GM18505 (cell line): ENCODE measurements around the gene ETFB.

Experiments used
- ATAC-seq: cut with Tn5 transposase; IDR thresholded peaks from one replicate; pipeline ENCODE4 v1.9.1; 2021; ENCODE audit not compliant: unreplicated experiment
- POLR2A ChIP-seq: IDR thresholded peaks from 4 replicates; pipeline ENCODE4 v1.6.1; 2011; ENCODE audit warnings: borderline replicate concordance; ENCODE audit not compliant: insufficient read depth, insufficient read length; ENCODE audit errors: extremely low read depth

Gene ETFB

DNA sequence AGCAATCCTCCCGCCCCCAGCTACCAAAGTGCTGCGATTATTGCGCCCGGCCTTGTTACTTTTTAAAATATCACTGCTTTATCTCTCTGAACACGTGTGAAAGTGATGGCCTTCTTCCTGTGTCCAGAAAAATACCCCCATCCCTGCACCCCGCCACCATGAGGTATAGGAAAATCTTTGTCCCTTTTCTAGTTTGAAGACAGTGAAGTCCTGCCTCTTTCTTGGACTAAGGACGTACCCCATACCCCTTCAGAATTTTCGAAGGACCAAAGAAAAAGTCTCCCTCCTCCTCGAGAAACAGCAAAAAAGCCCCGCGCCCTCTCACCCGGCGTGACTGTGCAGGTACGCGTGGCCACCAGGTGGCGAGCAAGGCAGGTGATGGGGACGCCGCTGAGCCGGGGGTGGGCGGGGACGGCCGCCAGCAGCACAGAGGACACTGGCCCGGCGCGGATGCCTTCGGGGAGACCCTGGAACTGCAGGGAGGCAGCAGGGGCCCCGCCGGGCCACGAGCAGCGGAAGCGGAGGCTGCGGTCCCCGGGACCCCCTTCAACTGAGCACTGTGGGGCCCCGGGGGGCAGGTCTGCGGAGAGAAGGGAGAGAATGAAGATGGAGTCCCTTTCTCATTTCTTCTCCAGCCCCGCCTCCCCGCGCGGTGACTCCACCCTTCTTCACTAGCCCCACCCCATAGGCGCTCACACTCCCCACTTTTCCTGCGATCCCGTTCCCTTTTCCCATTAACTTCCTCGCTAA, 27.4 kb downstream of the ETFB start:
- ATAC-seq, result peak; percentile 52
- TF ChIP-seq POLR2A, result no peak

DNA sequence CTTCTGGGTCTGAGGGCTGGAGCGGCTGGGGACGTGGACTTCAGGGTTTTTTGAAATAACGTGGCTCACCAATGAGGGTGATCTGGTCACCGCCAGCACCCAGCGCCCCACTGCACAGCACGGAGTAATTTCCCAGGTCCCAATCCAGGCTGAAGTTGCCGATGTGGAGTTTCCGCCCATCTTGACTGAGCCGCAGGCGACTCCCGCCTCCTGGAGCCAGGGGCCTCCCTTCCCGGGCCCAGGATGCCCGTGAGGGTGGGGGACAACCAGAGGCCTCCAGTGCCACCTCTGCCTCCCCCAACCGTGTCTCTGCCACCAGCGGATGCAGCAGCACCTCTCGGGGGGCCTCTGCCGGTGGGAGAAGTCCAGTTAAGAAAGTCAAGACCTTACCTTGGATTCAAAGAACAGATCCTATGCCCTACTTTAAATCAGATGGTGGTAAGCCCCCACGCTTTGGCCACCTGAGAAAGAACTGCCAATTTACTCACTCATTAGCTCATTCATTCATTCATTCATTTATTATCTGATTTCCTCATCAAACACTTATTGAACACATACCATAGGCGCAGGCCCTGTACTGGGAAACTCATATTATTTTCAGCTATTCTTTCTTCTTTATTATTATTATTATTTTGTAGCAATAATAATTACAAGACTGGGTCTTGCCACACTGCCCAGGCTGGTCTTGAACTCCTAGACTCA, 28.2 kb downstream of the ETFB start:
- TF ChIP-seq POLR2A, result no peak
- ATAC-seq, result no peak

DNA sequence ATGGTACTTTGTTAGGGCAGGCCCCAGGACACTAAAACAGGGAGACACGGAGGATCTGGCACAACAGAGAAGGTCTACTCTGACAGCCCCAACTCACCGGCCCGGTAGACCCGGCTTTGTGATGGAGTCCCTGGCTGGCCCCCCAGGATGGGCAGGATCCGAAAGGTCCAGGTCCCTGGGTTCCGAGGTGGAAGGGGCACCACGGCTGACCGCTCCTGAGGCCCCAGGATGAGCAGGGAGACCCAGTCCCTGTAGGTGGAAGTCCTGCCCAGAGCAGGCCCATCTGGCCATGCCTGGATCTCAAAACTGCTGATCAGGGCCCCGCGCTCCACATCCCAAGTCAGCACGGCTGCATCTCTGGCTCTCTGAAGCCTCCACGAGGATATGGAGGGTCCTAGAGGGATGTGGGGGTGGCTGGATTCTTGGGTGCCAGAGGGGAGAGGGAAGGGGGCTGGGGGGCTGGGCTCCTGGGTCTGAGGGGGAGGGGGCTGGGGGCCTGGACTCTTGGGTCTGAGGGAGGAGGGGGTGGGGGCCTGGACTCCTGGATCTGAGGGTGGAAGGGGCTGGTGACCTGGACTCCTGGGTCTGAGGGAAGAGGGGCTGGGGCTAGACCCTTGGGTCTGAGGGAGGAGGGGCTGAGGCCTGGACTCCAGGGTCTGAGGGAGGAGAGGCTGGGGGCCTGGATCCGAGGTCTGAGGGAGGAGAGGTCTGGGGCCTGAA, 28.9 kb downstream of the ETFB start:
- TF ChIP-seq POLR2A, result no peak

DNA sequence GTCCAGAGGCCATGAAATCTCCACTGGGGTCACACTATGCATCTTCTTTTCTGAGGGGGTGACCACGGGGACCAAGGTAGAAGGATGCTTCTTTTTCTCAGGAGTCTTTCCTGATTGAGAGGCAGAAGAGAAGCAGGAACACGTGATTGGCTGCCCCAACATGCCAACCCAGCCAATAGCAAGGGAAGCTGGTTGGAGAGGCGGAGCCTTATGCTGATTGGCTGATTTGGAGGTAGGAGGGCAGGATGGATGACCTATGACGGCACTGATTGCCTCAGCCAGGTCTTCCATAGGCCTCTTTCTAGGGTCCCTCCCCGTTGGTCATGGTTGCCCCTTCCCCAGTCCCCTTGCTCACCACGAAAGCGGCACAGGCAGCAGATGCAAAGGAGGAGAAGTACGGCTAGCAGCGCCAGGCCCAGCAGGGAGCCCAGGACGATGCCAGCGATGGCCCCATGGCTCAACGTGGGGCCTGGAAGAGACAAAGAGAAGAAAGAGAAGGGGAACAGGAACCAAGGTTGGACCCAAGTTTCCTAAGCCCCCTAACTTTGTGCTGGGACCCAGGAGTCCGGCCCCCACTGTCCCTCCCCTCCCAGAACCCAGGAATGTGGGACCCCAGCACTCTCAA, 32.2 kb downstream of the ETFB start:
- no peak for ATAC-seq
- no peak for TF ChIP-seq POLR2A

More for the DNA sequence above, 28.9 kb downstream of the ETFB start:
- ATAC-seq, result no peak

DNA sequence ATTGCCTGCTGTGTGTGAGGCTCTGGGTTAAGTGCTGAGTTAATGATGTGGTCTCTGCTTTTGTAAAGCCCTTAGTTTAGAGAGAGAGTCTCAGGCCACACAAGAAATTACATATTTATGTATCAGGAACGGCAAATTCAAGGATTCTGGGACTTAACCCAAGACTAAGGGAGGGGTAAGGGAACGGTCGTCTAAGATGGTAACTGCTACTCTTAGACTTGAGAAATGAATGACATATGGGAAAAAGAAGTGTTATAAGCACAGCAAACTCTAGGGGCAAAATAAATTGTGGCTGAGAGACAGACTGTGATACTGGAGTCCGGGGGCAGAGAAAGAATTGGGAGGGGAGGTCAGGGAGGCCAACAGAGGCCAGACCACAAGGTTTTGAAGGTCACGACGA, 34.5 kb downstream of the ETFB start:
- ATAC-seq, result no peak
- TF ChIP-seq POLR2A, result no peak

DNA sequence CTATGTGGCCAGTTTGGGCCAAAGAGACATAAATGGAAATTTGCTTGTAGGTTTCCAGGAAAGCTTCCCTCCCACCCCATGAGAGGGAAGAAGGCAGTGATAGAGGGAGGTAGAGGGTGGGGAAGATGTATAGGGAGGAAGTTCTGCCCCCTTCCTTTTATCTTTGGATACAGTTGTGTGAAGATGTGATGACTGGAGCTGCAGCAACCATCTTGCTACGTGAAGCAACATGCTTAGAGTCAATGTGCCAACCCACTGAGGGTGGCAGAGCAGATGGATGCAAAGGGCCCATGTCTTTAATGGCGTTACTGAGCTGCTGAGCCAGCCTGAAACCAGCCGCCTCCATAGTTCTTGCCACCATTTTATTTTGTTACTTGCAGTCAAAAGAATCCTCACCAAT, 35.0 kb downstream of the ETFB start:
- ATAC-seq, result no peak
- TF ChIP-seq POLR2A, result no peak

DNA sequence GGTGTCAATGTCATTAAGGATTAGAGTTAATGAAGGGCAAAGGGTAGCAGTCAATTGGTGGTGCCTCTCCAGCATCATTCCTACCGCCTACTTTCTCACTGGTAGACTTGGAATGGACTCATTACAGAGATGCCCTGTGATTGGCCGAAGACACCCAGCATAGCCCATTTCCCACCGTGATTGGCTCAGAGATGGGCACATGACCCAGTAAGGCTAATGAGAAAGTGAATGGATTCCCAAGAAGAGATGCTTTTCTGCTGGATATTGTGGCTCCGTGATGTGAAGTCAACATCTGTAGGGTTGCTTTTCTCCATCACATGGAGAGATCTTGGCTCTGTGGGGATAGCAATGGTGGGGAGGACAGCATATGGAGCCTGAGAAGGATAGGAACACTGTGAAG, 35.8 kb downstream of the ETFB start:
- ATAC-seq, result no peak
- TF ChIP-seq POLR2A, result no peak

DNA sequence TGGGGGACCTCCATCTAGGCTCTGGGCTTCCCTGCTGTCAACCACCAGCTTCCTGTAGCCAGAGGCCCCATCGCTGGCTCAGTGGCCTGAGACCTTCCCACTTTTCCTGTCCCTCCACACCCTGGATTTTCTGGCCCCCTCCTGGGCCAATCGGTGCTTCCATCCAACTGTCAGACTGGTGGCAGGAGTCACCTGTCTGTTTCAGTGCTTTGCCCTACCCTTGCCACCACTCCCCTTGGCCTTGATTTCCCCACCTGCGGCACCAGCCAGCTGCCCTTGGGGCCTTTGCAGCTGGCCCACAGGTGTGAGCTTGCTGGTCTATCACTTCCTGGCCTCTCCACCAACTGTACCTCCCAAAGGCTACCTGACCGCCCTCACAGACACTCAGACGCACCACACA, 36.8 kb downstream of the ETFB start:
- TF ChIP-seq POLR2A, result no peak
- ATAC-seq, result no peak

DNA sequence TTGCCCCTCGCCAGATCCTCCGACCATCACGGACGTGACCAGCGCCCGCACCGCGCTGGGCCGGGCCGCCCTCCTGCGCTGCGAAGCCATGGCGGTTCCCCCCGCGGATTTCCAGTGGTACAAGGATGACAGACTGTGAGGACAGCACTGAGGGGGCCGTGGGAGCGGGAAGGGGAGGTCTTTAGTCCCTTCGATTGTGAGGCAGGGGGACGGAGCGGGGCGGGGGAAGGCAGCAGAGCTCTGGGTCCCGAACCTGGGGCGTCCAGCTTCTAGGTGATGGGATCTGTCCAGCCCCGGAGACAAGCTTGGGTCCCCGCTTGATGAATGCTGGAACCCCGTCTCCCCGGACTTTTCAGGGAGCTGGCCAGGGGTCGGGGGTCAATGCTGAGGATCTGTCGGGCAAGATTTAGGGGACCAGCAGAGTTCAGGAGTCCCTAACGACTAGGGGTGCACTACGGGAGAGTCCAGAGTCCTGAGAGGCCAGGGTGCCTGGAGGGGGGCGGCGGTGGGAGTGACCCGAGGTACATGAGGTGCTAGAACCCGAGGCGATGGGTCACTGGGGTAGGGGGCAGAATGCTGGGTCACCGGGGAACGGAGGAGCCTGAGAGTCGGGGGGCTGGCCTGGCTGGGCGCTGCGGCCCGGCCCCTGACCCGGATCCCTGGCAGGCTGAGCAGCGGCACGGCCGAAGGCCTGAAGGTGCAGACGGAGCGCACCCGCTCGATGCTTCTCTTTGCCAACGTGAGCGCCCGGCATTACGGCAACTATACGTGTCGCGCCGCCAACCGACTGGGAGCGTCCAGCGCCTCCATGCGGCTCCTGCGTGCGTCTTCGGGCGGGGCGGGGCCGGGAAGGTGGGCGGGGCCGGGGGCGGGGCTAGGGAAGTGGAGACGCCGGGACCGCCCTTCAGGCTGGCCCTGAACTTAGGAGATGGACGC, 38.9 kb downstream of the ETFB start:
- no peak for ATAC-seq
- no peak for TF ChIP-seq POLR2A

DNA sequence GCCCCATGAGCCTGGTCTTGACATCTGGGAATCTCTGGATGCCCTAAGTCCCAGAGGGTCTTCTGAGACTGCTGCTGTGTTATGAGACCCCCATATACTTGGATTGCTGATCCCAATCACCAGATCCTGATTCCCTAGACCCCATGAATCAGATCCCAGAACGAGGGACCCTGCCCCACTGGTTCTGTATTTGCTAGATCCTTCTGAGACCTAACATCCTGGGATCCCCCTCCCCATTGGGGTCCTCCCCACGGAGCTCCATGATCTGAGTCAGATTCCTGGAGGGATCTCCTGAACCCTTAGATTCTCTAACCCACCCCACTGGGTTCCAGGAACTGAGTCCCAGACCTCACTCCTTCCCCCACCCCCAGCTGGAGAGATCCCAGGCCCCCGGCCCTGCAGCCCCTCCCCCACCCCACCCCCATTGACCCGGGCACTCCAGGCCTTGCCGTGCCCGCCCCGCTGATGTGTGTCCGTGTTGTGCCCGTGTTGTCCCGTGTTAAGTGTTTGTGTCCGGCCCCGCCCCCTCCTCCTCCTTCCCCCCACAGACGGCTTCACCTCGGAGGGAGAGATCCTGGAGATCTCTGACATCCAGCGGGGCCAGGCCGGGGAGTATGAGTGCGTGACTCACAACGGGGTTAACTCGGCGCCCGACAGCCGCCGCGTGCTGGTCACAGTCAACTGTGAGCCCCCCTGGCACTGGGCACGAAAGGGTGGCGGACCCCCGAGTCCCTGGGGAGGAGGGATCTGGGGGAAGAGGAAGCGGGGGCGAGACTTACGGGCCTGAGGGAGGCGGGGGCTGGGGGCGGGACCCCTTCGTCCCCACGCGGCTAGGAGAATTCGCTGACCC, 39.7 kb downstream of the ETFB start:
- no peak for TF ChIP-seq POLR2A
- ATAC-seq, result no peak

DNA sequence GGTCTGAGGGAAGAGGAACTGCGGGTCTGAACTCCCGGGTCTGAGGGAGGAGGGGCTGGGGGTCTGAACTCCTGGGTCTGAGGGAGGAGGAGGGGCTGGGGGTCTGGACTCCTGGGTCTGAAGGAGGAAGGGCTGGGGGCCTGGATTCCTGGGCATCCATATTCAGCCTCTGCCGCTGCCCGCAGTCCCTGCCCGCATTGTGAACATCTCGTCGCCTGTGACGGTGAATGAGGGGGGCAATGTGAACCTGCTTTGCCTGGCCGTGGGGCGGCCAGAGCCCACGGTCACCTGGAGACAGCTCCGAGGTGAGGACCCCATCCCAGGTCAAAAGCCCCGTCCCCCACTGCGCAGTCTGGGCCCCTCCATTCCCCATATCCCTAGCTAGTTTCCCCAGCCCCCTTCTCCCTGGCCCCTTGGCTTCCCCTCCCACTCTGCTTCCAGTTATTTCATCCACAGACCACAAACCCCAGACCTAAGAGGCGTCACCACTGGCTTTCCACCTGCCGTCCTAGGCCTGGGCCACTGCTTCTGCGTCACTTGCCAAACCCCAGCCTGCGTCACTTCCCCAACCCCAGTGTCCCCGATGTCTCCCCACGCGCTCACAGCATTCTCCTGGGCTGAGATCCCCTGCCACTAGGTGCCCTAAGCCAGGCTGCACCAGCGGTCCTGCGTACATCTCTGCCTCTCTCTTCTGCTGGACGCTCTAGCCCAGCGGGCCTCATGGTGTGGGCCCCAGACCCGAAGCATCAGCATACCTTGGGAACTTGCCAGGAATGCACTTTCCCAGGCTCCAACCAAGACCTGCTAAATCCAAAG, 40.8 kb downstream of the ETFB start:
- no peak for TF ChIP-seq POLR2A
- ATAC-seq, result no peak
